ENCODE measurements around the gene DNAH11. TPM values are rescaled to one million over a fixed set of nuclear protein-coding genes. Genes with fewer than 3 reads are reported as not detected.

The DNAH11 gene
- total RNA-seq, 1 donor from 2014 or later, result 1.7 TPM

- H3K9me3 ChIP-seq, result no peaks in the 10 kb centered on the region
- no peak for TF ChIP-seq POLR2A (IDR thresholded peaks at IDR 0.05)
- no peak for TF ChIP-seq CTCF (IDR thresholded peaks at IDR 0.05)
- TF ChIP-seq POLR2AphosphoS5 (IDR thresholded peaks at IDR 0.05; ENCODE audit: insufficient read depth in 1 of 2, low read depth in 1 of 2), result no peak
- no peak overlapping the region for H3K4me3 ChIP-seq
- no peak for DNase-seq (ENCODE audit: extremely low spot score in 2 of 2)
- intact Hi-C loops (cut with DNase I), result no loop called here
- H3K27ac ChIP-seq, result no peak overlapping the region
- no peaks in the 10 kb centered on the region for H3K4me1 ChIP-seq
- no peaks in the 10 kb centered on the region for H3K27me3 ChIP-seq
- H3K36me3 ChIP-seq, result no peaks in the 10 kb centered on the region
Measured at GRCh38 chr7:21866731-21867130, 323.9 kb downstream of the DNAH11 start.

GRCh38 chr7:21867226-21867625 lies 324.4 kb downstream of the DNAH11 start:
- Histone ChIP-seq H3K4me3 (no peak overlapping the region), H3K9me3 (no peaks in the 10 kb centered on the region), H3K27ac (no peak overlapping the region), H3K4me1 (no peaks in the 10 kb centered on the region), H3K27me3 (no peaks in the 10 kb centered on the region), H3K36me3 (no peaks in the 10 kb centered on the region)
- DNase-seq (ENCODE audit: extremely low spot score in 2 of 2), result no peak
- TF ChIP-seq POLR2A (IDR thresholded peaks at IDR 0.05) (no peak), POLR2AphosphoS5 (IDR thresholded peaks at IDR 0.05; ENCODE audit: insufficient read depth in 1 of 2, low read depth in 1 of 2) (no peak), CTCF (IDR thresholded peaks at IDR 0.05) (no peak)
- intact Hi-C loops (cut with DNase I), result no loop called here

- no peaks in the 10 kb centered on the region for H3K27me3 ChIP-seq
- intact Hi-C loops (cut with DNase I), result no loop called here
- no peak for TF ChIP-seq POLR2A (IDR thresholded peaks at IDR 0.05)
- TF ChIP-seq POLR2AphosphoS5 (IDR thresholded peaks at IDR 0.05; ENCODE audit: insufficient read depth in 1 of 2, low read depth in 1 of 2), result no peak
- TF ChIP-seq CTCF (IDR thresholded peaks at IDR 0.05), result no peak
- no peak overlapping the region for H3K4me3 ChIP-seq
- no peak for DNase-seq (ENCODE audit: extremely low spot score in 2 of 2)
- H3K9me3 ChIP-seq, result no peaks in the 10 kb centered on the region
- no peaks in the 10 kb centered on the region for H3K36me3 ChIP-seq
- no peak overlapping the region for H3K27ac ChIP-seq
- no peaks in the 10 kb centered on the region for H3K4me1 ChIP-seq
Measured at GRCh38 chr7:21867816-21868575, 325.2 kb downstream of the DNAH11 start.

GRCh38 chr7:21868576-21868850 lies 325.7 kb downstream of the DNAH11 start:
- TF ChIP-seq POLR2A (IDR thresholded peaks at IDR 0.05) (no peak), POLR2AphosphoS5 (IDR thresholded peaks at IDR 0.05; ENCODE audit: insufficient read depth in 1 of 2, low read depth in 1 of 2) (no peak), CTCF (IDR thresholded peaks at IDR 0.05) (no peak)
- Histone ChIP-seq H3K36me3 (no peaks in the 10 kb centered on the region), H3K27me3 (no peaks in the 10 kb centered on the region), H3K27ac (no peak overlapping the region), H3K4me1 (no peaks in the 10 kb centered on the region), H3K9me3 (no peaks in the 10 kb centered on the region), H3K4me3 (no peak overlapping the region)
- intact Hi-C loops (cut with DNase I), result no loop called here
- DNase-seq (ENCODE audit: extremely low spot score in 2 of 2), result no peak

GRCh38 chr7:21869785-21870402 lies 327.1 kb downstream of the DNAH11 start:
- Histone ChIP-seq H3K4me3 (no peak overlapping the region), H3K27me3 (no peaks in the 10 kb centered on the region), H3K36me3 (no peaks in the 10 kb centered on the region), H3K4me1 (no peaks in the 10 kb centered on the region), H3K27ac (no peak overlapping the region), H3K9me3 (no peaks in the 10 kb centered on the region)
- DNase-seq (ENCODE audit: extremely low spot score in 2 of 2), result no peak
- intact Hi-C loops (cut with DNase I), result no loop called here
- TF ChIP-seq CTCF (IDR thresholded peaks at IDR 0.05), result no peak
- no peak for TF ChIP-seq POLR2A (IDR thresholded peaks at IDR 0.05)
- TF ChIP-seq POLR2AphosphoS5 (IDR thresholded peaks at IDR 0.05; ENCODE audit: insufficient read depth in 1 of 2, low read depth in 1 of 2), result no peak

Measured in vagina (tissue), 2 donors.